ENCODE results near the gene THOC3. TPM values are rescaled to one million over a fixed set of nuclear protein-coding genes. Genes with fewer than 3 reads are reported as not detected.
"Not testable (repeated sequence)": the region's sequence is repeated elsewhere in the genome, so short reads cannot be mapped to it uniquely, and the experiment has no call there.

THOC3 gene
- total and polyA plus RNA-seq, 4 donors: 10.4 to 40.0 (median 20.6) TPM

DNA sequence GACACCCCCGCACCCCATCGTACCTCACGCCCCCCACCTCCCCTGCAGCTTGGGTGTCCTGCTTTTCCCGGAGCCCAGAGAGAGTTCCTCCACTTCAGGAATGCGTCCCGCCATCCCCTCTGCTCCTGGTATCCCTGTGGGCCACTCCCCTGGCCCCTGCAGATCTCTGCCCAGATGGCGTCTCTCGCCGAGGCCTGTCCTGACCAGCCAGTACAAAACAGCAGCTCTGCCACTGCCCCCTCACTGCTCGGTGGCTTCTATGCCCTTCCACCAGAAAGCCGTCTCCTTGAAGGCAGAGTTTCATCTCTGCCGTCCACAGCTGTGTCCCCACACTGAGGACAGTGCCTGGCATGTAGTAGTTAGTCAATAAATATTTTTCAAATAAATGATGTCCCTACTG lies 58.0 kb downstream of the THOC3 start:
- DNase-seq (ENCODE audit: low spot score); H3K36me3 ChIP-seq (ENCODE audit: control insufficient read depth in 4 of 4, insufficient read depth in 3 of 4, low read depth in 1 of 4, low read length in 3 of 4); H3K27ac ChIP-seq (ENCODE audit: low read depth in 1 of 2, low read length in 2 of 2); H3K9me3 ChIP-seq (ENCODE audit: control insufficient read depth in 4 of 4, low read length in 3 of 4); H3K4me3 ChIP-seq (ENCODE audit: low read depth in 1 of 3, low read length in 3 of 3); H3K27me3 ChIP-seq (ENCODE audit: control insufficient read depth in 4 of 4, insufficient read depth in 4 of 4, low read length in 3 of 4); H3K9ac ChIP-seq (ENCODE audit: low read depth in 1 of 2, low read length in 2 of 2): not testable (repeated sequence)
- peaks cover 0 to 12% (median 7%) of the 10 kb centered on the region in 4 donors for H3K4me1 ChIP-seq (ENCODE audit: control insufficient read depth in 4 of 4, insufficient read depth in 4 of 4, low read length in 3 of 4)
- 83% methylated on average over 10 of the region's 12 CpGs for WGBS

Other genes with a start within 250 kb of the THOC3 start
- gene CPLX2, start 96.7 kb downstream of the THOC3 start, total RNA-seq: not detected
- under 1 TPM in 1 of 2 donors, not detected in 1; 0.05 TPM for gene CPLX2, start 96.7 kb downstream of the THOC3 start, polyA plus RNA-seq

Measured in liver (tissue), 9 donors.